GM13977 (cell line): ENCODE measurements around the gene SETBP1.

Experiments used
- DNase-seq: peaks from one replicate; pipeline ENCODE4 v3.0.0; 2012; ENCODE audit warnings: low spot score
- CTCF ChIP-seq: IDR thresholded peaks from 2 replicates; pipeline ENCODE4 v1.5.1; 2012; ENCODE audit warnings: mild to moderate bottlenecking, control low read depth; ENCODE audit not compliant: insufficient read depth; ENCODE audit errors: extremely low read depth, missing control alignments
- in situ Hi-C: fragments of 300-500 bp; cut with MboI; formaldehyde crosslinking; loops from one replicate; pipeline ENCODE4 v1.12.0; 2022; ENCODE audit warnings: low sequenced_read_pairs, low pct_unique_long_range_greater_than_20kb, mixed read lengths, inconsistent platforms; ENCODE audit not compliant: unreplicated experiment

Gene SETBP1

GRCh38 chr18:44936485-44936884, 255.8 kb downstream of the SETBP1 start:
- in situ Hi-C loops: no loop called here
- no peak for TF ChIP-seq CTCF
- DNase-seq: no peak

- DNase-seq: no peak
- in situ Hi-C loops: no loop called here
- TF ChIP-seq CTCF: no peak
These were observed 257.5 kb downstream of the SETBP1 start for GRCh38 chr18:44937960-44938719.

- DNase-seq: no peak
- TF ChIP-seq CTCF: no peak
- in situ Hi-C loops: no loop called here
These were observed 258.3 kb downstream of the SETBP1 start for GRCh38 chr18:44938720-44939665.

GRCh38 chr18:44941516-44941915, 260.8 kb downstream of the SETBP1 start:
- in situ Hi-C loops: no loop called here

GRCh38 chr18:44942073-44942472, 261.4 kb downstream of the SETBP1 start:
- no peak for DNase-seq
- no peak for TF ChIP-seq CTCF
- in situ Hi-C loops: no loop called here

More at GRCh38 chr18:44941516-44941915, 260.8 kb downstream of the SETBP1 start:
- no peak for TF ChIP-seq CTCF
- no peak for DNase-seq

GRCh38 chr18:44943311-44943881, 262.7 kb downstream of the SETBP1 start:
- in situ Hi-C loops: no loop called here
- no peak for TF ChIP-seq CTCF
- no peak for DNase-seq
